SH-SY5Y (cell line): ENCODE data around the gene RS1.

Source experiments
- GATA2 ChIP-seq: IDR thresholded peaks from 2 replicates; pipeline ENCODE4 v1.6.1; 2011; ENCODE audit warnings: mild to moderate bottlenecking, low read depth, low read length
- GATA3 ChIP-seq: IDR thresholded peaks from 2 replicates; pipeline ENCODE4 v1.6.1; 2011; ENCODE audit warnings: low read depth, mild to moderate bottlenecking, low read length, moderate library complexity

- TF ChIP-seq GATA2 = no peak
- no peak for TF ChIP-seq GATA3
Measured at GRCh38 chrX:18692541-18692940, 20.6 kb upstream of the RS1 start.
